ENCODE measurements around the gene SYT7.

GRCh38 chr11:61496602-61497400, 84.1 kb downstream of the SYT7 start:
- TF ChIP-seq POLR2A (IDR thresholded peaks at IDR 0.05; ENCODE audit: extremely low read depth, insufficient read length) (no peak), MYC (IDR thresholded peaks at IDR 0.05; ENCODE audit: low read depth, low read length) (no peak)
- TF ChIP-seq, protein P1, sequence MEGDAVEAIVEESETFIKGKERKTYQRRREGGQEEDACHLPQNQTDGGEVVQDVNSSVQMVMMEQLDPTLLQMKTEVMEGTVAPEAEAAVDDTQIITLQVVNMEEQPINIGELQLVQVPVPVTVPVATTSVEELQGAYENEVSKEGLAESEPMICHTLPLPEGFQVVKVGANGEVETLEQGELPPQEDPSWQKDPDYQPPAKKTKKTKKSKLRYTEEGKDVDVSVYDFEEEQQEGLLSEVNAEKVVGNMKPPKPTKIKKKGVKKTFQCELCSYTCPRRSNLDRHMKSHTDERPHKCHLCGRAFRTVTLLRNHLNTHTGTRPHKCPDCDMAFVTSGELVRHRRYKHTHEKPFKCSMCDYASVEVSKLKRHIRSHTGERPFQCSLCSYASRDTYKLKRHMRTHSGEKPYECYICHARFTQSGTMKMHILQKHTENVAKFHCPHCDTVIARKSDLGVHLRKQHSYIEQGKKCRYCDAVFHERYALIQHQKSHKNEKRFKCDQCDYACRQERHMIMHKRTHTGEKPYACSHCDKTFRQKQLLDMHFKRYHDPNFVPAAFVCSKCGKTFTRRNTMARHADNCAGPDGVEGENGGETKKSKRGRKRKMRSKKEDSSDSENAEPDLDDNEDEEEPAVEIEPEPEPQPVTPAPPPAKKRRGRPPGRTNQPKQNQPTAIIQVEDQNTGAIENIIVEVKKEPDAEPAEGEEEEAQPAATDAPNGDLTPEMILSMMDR (IDR thresholded peaks at IDR 0.05; ENCODE audit: low read depth, low read length): no peak
- TF ChIP-seq, protein P2, sequence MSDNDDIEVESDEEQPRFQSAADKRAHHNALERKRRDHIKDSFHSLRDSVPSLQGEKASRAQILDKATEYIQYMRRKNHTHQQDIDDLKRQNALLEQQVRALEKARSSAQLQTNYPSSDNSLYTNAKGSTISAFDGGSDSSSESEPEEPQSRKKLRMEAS (IDR thresholded peaks at IDR 0.05; ENCODE audit: low read depth, low read length): no peak

All from NB4 (cell line).